NCI-H2107 (cell line): ENCODE results near the gene RBPMS2.
"Not testable (repeated sequence)": the region's sequence is repeated elsewhere in the genome, so short reads cannot be mapped to it uniquely, and the experiment has no call there.

Experiments used
- DNase-seq: peaks from one replicate; lab custom pipeline; 2025; lab: John Stamatoyannopoulos, UW

RBPMS2 gene

GRCh38 chr15:64753480-64754185 is 21.8 kb downstream of the RBPMS2 start:
- no peak for DNase-seq

- no peak for DNase-seq
Observed at GRCh38 chr15:64751464-64751863, 23.9 kb downstream of the RBPMS2 start.

- DNase-seq, result no peak
Observed at GRCh38 chr15:64749999-64750657, 25.3 kb downstream of the RBPMS2 start.

- DNase-seq, result no peak
Observed at GRCh38 chr15:64749167-64749566, 26.2 kb downstream of the RBPMS2 start.

GRCh38 chr15:64748251-64748650 is 27.1 kb downstream of the RBPMS2 start:
- no peak for DNase-seq

GRCh38 chr15:64747578-64747977 is 27.8 kb downstream of the RBPMS2 start:
- DNase-seq, result no peak

- no peak for DNase-seq
Observed at GRCh38 chr15:64746921-64747320, 28.5 kb downstream of the RBPMS2 start.

- no peak for DNase-seq
Observed at GRCh38 chr15:64746356-64746755, 29.0 kb downstream of the RBPMS2 start.

GRCh38 chr15:64743691-64744090 is 31.7 kb downstream of the RBPMS2 start:
- DNase-seq, result no peak

- no peak for DNase-seq
Observed at GRCh38 chr15:64742921-64743320, 32.5 kb downstream of the RBPMS2 start.

- no peak for DNase-seq
Observed at GRCh38 chr15:64742385-64742784, 33.0 kb downstream of the RBPMS2 start.

GRCh38 chr15:64741708-64742107 is 33.7 kb downstream of the RBPMS2 start:
- not testable (repeated sequence) for DNase-seq

GRCh38 chr15:64740311-64741170 is 34.8 kb downstream of the RBPMS2 start:
- no peak for DNase-seq

GRCh38 chr15:64739577-64740143 is 35.7 kb downstream of the RBPMS2 start:
- DNase-seq, result no peak

- no peak for DNase-seq
Observed at GRCh38 chr15:64739156-64739555, 36.2 kb downstream of the RBPMS2 start.

- no peak for DNase-seq
Observed at GRCh38 chr15:64738226-64739095, 36.9 kb downstream of the RBPMS2 start.

GRCh38 chr15:64732156-64732860 is 43.1 kb downstream of the RBPMS2 start:
- DNase-seq, result no peak

GRCh38 chr15:64731805-64732151 is 43.6 kb downstream of the RBPMS2 start:
- no peak for DNase-seq

- peak; percentile 39 for DNase-seq
Observed at GRCh38 chr15:64731012-64731804, 44.2 kb downstream of the RBPMS2 start.

- no peak for DNase-seq
Observed at GRCh38 chr15:64730151-64730550, 45.2 kb downstream of the RBPMS2 start.
